DOHH2 (cell line): ENCODE measurements around the gene FHOD1.

ENCODE experiments used
- H3F3A ChIP-seq: fragments of 200-600 bp; sonication (generic), shearing (Covaris generic); 2 replicates; pipeline ENCODE4 v1.6.0; 2016; ENCODE audit warnings: antibody characterized with exemption, mild to moderate bottlenecking; ENCODE audit not compliant: control insufficient read depth, insufficient read depth
- H3K27ac ChIP-seq: fragments of 200-600 bp; sonication (generic); 2 replicates; pipeline ENCODE4 v1.5.1; 2014; ENCODE audit warnings: low read depth, mild to moderate bottlenecking, low read length, moderate library complexity
- H3K27me3 ChIP-seq: fragments of 200-600 bp; sonication (generic); 2 replicates; pipeline ENCODE4 v1.6.1; 2014; ENCODE audit warnings: mild to moderate bottlenecking, low read length, mixed read lengths; ENCODE audit not compliant: control insufficient read depth
- H3K36me3 ChIP-seq: fragments of 200-600 bp; sonication (generic); 2 replicates; pipeline ENCODE4 v1.6.1; 2014; ENCODE audit warnings: mild to moderate bottlenecking, low read length, moderate library complexity, mixed read lengths; ENCODE audit not compliant: control insufficient read depth
- H3K4me1 ChIP-seq: fragments of 200-600 bp; sonication (generic); 2 replicates; pipeline ENCODE4 v1.6.1; 2014; ENCODE audit warnings: mild to moderate bottlenecking, low read length, mixed read lengths; ENCODE audit not compliant: control insufficient read depth
- H3K4me2 ChIP-seq: fragments of 200-600 bp; sonication (generic); 2 replicates; pipeline ENCODE4 v1.6.0; 2014; ENCODE audit warnings: mild to moderate bottlenecking, low read length, moderate library complexity
- H3K4me3 ChIP-seq: fragments of 200-600 bp; sonication (generic); 2 replicates; pipeline ENCODE4 v1.5.1; 2014; ENCODE audit warnings: mild to moderate bottlenecking, low read length, mixed read lengths
- H3K79me2 ChIP-seq: fragments of 200-600 bp; sonication (generic); 2 replicates; pipeline ENCODE4 v1.6.1; 2014; ENCODE audit warnings: mild to moderate bottlenecking, low read length, mixed read lengths; ENCODE audit not compliant: control insufficient read depth
- H3K9me2 ChIP-seq: fragments of 200-600 bp; sonication (generic); replicated peaks from 2 replicates; pipeline ENCODE4 v1.6.1; 2014; ENCODE audit warnings: mild to moderate bottlenecking, low read length, mixed read lengths; ENCODE audit not compliant: control insufficient read depth
- H3K9me3 ChIP-seq: fragments of 200-600 bp; sonication (generic); 2 replicates; pipeline ENCODE4 v1.6.1; 2014; ENCODE audit warnings: antibody characterized with exemption, low read length, mixed read lengths; ENCODE audit not compliant: control insufficient read depth, insufficient read depth
- H4K20me1 ChIP-seq: fragments of 200-600 bp; sonication (generic); 2 replicates; pipeline ENCODE4 v1.6.0; 2014; ENCODE audit warnings: low read depth, mild to moderate bottlenecking, antibody characterized with exemption, low read length, moderate library complexity; ENCODE audit not compliant: control insufficient read depth, insufficient read depth
- CTCF ChIP-seq: fragments of 200-600 bp; sonication (generic); IDR thresholded peaks from one replicate; pipeline ENCODE4 v1.5.1; 2014; ENCODE audit warnings: antibody characterized with exemption, mild to moderate bottlenecking, low read depth, low read length; ENCODE audit not compliant: poor library complexity, severe bottlenecking
- EZH2phosphoT487 ChIP-seq: fragments of 200-600 bp; sonication (generic); IDR thresholded peaks from 2 replicates; pipeline ENCODE4 v1.6.1; 2017; ENCODE audit warnings: borderline replicate concordance, mild to moderate bottlenecking, antibody characterized with exemption, low read length, moderate library complexity, mixed read lengths

FHOD1 gene

DNA sequence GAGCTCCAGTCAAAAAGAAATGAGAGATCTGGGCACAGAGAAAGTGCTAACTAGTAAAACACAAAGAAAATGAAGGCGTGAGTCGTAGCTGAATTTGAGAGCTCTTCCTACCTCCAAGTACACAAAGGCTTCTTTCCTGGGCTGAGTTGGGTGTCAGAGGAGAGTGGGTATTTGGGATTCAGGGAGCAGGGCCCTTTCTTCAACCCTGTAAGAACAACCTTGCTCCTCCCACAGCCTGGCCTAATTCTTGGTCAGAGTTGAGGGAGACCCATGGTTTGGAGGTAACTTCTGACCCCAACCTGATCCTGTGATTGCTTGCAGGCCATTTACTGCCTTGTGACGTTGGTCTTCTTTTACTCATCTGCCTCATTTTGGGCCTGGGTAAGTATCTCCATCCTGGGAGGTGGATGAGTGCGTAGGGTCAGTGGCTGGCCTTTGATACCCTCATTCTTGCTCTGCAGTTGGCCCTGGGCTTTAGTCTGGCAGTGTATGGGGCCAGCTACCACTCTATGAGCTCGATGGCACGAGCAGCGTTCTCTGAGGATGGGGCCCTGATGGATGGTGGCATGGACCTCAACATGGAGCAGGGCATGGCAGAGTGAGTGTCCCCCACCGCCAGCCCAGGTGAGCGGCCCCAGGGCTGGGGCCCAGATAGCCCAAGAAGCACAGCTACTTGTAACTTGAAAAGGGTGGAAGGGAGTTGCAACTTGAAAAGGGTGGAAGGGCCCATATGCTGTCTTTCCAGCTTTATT, 19.1 kb downstream of the FHOD1 start:
- Histone ChIP-seq H3K27me3 (no peaks in the 10 kb centered on the region), H3F3A (no peaks in the 10 kb centered on the region), H3K36me3 (peaks cover 37% of the 10 kb centered on the region), H3K79me2 (peaks cover 21% of the 10 kb centered on the region), H3K4me1 (peaks cover 25% of the 10 kb centered on the region), H3K4me3 (peak overlapping the region; percentile 90), H4K20me1 (no peaks in the 10 kb centered on the region), H3K27ac (no peak overlapping the region), H3K9me3 (no peaks in the 10 kb centered on the region), H3K9me2 (no peaks in the 10 kb centered on the region), H3K4me2 (peak overlapping the region; percentile 83)
- no peak for TF ChIP-seq CTCF

DNA sequence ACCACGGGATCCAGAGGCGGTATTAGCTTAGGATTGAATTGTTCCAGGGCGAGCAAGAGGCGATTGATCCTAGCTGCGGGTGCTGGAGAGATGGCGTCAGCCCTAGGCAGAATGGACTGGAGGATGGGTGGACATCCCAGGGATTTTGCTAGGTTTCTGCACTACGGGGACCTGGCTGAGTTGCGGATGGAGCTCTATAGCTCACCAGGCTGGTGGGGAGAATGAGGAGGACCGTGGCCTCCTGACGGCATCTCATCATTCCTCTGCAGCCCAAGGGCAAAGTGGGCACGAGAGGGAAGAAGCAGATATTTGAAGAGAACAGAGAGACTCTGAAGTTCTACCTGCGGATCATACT, 19.7 kb downstream of the FHOD1 start:
- no peaks in the 10 kb centered on the region for H4K20me1 ChIP-seq
- TF ChIP-seq CTCF = no peak
- no peak for TF ChIP-seq EZH2phosphoT487
- no peaks in the 10 kb centered on the region for H3K9me3 ChIP-seq
- H3K27ac ChIP-seq = no peak overlapping the region
- peaks cover 37% of the 10 kb centered on the region for H3K36me3 ChIP-seq
- H3K4me1 ChIP-seq = peaks cover 25% of the 10 kb centered on the region
- H3K27me3 ChIP-seq = no peaks in the 10 kb centered on the region
- H3F3A ChIP-seq = no peaks in the 10 kb centered on the region
- H3K4me3 ChIP-seq = peak overlapping the region; percentile 90
- peak overlapping the region; percentile 83 for H3K4me2 ChIP-seq
- peaks cover 21% of the 10 kb centered on the region for H3K79me2 ChIP-seq
- no peaks in the 10 kb centered on the region for H3K9me2 ChIP-seq

DNA sequence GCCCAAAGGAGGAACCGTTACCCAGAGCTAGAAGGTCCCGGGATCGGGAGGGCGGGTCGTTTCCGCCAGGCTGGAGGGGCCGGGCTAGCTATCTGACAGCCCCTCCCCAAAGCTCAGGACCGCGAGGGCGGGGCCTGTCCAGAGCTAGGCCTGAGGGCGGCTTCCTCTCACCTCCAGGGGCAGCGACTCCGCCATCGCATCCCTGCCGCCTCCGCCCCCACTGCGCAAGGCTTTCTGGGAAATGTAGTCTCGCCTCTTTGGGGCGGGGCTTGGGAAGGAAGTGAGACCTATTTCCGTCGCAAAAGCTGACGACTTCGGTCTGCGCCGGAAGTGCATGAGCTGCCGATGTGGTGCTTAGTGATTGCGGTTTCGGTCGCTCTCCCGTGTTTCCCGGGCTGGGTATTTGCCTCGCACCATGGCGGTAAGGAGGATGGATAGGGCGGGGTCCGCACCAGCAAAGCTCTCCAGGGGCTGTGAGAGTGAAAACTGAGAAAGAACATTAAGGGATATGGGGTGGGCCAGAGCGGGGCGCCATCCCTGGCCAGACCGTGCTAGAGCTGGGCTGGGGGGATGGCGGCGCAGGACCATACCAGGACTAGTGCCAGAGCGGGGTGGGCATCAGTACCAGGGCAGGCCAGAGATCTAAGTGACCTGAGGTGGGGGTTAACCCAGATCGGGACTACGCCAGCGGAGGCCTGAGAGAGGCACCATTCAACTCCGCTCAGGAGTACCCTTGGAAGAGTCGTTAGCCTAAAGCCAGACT, 20.3 kb downstream of the FHOD1 start, which contains the start of gene TMEM208:
TMEM208 (plus strand) TSS at position 327 of the 763 bp plus-strand sequence; CDS start at position 416, 89 bp downstream.
- H3K27ac ChIP-seq = no peak within 1 kb of the TSS
- peaks cover 21% of the 10 kb centered on the region for H3K79me2 ChIP-seq
- peak within 1 kb of the TSS; percentile 94 for H3K4me2 ChIP-seq
- TF ChIP-seq CTCF = peak; percentile 62
- TF ChIP-seq EZH2phosphoT487 = no peak
- H3K4me1 ChIP-seq = peaks cover 25% of the 10 kb centered on the region
- peaks cover 37% of the 10 kb centered on the region for H3K36me3 ChIP-seq
- H4K20me1 ChIP-seq = no peaks in the 10 kb centered on the region
- no peaks in the 10 kb centered on the region for H3K9me3 ChIP-seq
- H3K27me3 ChIP-seq = no peaks in the 10 kb centered on the region
- H3F3A ChIP-seq = no peaks in the 10 kb centered on the region
- H3K4me3 ChIP-seq = peak within 1 kb of the TSS; percentile 90
- no peaks in the 10 kb centered on the region for H3K9me2 ChIP-seq
